PC-9 (cell line): ENCODE data around the gene KCNJ11.

Experiments used
- CTCF ChIP-seq: fragments of 200-600 bp; sonication (generic); conservative IDR thresholded peaks from 2 replicates; pipeline ENCODE4 v1.6.1; 2017; ENCODE audit warnings: mixed run types, antibody characterized with exemption, mild to moderate bottlenecking, moderate library complexity
- EZH2 ChIP-seq: fragments of 200-600 bp; sonication (generic); IDR thresholded peaks from 2 replicates; pipeline ENCODE4 v1.8.0; 2017; ENCODE audit warnings: antibody characterized with exemption, low read depth

- TF ChIP-seq CTCF, result no peak
- TF ChIP-seq EZH2, result no peak
Measured at GRCh38 chr11:17369094-17369493, 19.4 kb downstream of the KCNJ11 start.
